ENCODE data around the gene PRDX5. TPM values are rescaled to one million over a fixed set of nuclear protein-coding genes. Genes with fewer than 3 reads are reported as not detected.

Gene PRDX5
- 100 to 1,000 TPM; 175 to 197 (median 195) TPM for polyA plus RNA-seq (ENCODE audit: insufficient read length in 3 of 3)

DNA sequence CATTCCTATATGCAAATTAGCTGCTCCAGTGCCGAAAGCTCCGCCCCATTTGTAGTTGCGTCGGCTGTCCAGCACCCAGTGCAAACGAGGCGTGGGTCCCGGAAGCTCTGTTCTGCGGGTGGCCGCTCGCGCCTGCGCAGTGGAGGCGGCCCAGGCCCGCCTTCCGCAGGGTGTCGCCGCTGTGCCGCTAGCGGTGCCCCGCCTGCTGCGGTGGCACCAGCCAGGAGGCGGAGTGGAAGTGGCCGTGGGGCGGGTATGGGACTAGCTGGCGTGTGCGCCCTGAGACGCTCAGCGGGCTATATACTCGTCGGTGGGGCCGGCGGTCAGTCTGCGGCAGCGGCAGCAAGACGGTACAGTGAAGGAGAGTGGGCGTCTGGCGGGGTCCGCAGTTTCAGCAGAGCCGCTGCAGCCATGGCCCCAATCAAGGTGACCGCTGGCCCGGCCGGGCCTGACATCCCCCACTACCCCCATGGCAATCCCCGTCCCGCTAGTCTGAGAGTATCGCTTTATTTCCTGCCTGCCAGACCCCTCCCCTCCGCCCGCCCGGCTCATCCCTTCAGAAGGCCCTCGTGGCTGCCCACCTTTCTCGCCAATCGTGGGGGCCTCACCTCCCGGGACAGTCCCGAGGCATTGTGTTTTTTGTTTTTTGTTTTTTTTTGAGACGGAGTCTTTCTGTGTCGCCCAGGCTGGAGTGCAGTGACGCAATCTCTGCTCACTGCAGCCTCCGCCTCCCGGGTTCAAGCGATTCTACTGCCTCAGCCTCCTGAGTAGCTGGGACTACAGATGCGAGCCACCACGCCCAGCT is at the start of gene PRDX5:
Gene PRDX5, plus strand, starts transcription at position 161 of the 805 bp plus-strand sequence. Its CDS starts 95 bp downstream, at position 256.
- DNase-seq (ENCODE audit: low read depth in 3 of 3, low spot score in 2 of 3), result peak in 2 of 3 donors; percentile 87 to 91

DNA sequence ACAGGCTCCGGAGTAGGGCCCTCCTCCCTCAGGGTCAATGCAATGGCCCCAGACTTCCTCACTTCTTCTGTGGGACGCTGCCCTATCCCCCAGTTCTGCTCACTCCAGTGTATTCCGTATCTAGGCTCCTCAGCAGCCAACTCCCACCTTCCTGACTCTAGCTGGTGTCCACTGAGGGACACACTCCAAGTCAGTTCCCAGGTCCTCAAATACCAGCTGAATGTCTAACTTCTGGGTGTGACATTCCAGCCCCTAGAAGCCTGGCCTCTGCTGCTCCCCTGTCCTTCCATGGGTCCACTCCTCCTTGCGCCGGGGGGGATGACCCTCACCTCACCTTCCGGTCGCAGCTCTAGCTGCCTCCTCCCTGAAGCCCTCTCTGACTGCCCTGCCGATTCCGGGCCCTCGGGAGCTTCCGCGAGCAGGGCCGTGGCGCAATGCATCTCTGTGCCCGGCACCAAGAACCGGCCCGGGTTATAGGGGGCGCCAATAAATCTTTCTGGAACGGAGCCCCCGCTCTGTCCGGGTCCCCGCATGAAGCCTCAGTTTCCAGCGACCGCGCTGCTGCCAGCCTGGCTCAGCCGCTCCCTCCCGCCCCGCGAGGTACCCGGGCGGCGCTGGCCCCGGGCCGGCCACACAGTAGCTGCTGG is 48.9 kb upstream of the PRDX5 start:
- DNase-seq (ENCODE audit: low read depth in 3 of 3, low spot score in 2 of 3), result no peak

DNA sequence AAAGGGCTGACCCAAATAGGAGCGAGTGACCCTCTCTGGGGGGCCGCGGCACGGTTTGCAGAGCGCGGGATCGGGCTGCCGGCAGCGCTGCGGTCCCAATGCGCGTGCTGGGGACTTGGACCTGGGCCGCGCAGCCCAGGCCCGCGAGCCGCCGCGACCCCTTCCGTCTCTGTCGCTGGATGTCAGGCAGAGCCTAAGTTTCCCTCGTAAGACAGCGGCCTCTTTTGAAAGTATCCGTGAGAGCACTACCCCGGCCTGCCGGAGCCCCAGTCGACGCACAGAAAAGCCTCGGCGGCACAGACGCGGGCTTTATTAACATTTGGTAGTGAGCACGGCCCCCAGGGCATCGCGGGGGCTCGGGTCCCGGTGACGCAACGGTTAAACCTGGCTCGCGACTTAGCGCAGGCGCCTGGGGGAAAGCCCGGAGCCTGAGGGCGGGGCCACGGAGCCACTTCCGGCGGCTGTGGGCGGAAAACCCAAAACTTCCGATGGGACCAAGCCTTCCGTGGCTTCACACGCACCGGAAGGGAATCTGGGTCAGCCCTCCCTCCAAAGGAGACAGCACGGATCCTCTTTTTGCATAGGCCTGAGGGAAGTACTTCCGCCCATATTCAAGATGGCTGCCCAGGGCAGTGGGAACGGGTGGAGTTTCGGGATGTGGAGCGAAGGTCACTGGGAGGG is 48.2 kb upstream of the PRDX5 start:
- DNase-seq (ENCODE audit: low read depth in 3 of 3, low spot score in 2 of 3), result peak; percentile 98

DNA sequence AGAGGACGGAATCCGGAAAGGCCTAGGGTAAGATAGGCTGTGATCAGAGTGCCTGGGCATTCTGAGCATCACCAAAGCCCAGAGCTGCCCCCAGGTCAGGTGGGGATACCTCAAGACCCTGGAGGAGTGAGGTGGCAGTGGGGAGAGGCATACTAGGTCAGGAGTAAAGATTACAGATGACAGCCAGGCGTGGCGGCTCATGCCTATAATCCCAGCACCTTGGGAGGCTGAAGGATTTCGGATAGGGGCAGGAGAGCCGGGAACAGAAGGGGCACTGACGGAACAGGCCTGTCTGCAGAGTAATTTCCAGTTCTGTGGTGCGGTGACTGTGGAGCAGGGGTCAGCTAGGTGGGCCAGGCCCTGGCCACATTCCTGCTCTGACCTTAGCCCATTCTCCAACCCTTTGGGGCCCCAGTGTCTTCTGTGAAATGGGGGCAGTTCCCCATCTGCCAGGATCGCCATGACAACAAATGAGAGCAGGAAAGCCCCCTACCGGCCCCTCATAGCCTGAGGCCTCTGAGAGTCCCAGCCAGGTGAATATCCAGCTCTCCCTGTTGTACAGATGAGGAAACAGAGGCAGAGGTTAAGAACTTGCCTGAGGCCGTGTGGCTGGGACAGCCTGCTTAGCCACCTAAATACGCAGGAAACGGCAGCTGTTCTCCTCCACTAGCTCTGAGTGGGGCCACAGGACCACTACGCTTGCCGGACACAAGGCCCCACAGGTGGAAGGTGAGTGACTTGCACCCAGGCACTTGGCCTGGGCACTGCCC is 42.7 kb upstream of the PRDX5 start:
- no peak for DNase-seq (ENCODE audit: low read depth in 3 of 3, low spot score in 2 of 3)

DNA sequence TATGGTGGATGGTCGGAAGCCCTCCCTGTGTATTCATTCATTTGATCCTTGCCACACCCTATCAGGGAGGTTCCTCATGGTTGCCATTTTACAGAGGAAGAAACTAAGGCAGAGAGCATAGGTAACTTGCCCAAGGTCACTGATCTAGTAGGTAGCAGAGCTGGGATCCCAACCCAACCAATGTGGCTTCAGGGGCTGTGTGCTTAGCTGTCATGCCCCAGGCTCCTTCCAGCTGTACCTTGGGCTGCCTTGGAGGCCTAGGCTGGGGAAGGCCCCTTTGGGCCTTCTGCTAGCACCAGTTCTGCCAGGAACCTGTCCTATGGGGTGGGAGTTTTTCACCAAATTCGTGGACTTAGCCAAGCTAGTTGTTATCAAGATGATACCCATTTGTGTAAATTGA is 42.1 kb upstream of the PRDX5 start:
- DNase-seq (ENCODE audit: low read depth in 3 of 3, low spot score in 2 of 3), result no peak

DNA sequence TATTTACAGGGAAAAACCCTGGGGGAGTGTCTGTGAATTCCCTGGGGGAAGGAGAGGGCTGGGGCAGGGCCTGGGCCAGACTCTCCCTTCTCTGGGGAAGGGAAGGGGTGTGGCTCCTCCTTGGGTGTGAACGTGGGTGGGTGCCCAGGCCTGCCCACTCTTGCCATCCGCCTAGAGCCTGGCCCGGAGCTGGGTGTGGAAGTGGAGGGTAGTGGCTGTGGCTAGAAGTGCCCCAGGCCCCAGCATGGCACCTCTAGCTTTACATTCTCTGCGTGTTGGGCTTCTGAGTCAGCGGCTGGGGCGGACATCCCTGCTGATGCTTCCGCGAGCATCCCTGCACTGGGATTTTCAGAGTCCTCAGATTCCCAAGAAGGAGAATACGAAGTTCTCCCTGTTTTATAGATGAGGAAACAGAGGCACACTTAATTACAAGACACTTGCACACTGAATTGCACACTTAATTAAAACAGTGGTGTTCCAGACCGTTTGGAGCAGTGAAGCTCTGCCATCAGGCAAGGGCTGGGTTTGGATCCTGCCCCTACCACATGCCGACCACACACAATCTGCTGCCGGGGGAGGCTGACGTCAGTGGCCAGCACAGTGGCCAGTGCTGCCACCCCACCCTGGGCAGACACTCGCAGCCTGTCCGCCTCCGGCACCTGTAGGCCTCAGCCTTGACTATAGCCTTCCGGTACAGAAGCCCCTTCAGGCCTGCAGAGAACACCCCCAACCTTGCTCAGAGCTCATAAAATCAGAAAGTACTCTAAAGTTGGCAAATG is 41.1 kb upstream of the PRDX5 start:
- DNase-seq (ENCODE audit: low read depth in 3 of 3, low spot score in 2 of 3), result no peak

DNA sequence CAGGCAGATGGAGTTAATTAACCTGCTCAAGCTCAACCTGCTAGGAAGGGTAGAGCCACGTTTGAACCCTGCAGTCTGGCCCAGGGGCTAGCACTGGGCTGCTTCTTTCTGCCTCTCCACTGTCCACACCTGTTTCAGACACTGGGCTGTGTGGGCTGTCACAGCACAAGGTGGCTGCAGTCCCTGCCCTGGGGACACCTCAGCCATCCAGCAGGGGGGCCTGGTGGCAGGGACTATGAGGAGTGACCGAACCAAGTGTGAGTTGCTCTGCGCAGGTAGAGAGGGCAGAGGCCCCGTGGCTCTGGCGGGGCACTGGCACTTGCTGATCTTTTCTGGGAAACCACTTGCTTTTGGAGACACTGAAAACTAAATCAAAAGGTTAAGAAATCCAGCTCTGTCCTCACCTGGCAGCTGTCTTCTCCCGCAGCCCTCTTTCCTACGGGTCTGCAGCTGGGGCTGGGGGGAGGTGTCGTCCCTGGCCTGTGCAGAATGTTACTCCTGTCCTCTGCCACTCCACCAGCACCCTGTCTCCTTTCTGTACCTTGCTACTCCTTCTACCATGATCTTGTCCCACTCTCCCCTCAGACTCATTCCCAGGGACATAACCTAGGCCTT is 39.2 kb upstream of the PRDX5 start:
- DNase-seq (ENCODE audit: low read depth in 3 of 3, low spot score in 2 of 3), result no peak

DNA sequence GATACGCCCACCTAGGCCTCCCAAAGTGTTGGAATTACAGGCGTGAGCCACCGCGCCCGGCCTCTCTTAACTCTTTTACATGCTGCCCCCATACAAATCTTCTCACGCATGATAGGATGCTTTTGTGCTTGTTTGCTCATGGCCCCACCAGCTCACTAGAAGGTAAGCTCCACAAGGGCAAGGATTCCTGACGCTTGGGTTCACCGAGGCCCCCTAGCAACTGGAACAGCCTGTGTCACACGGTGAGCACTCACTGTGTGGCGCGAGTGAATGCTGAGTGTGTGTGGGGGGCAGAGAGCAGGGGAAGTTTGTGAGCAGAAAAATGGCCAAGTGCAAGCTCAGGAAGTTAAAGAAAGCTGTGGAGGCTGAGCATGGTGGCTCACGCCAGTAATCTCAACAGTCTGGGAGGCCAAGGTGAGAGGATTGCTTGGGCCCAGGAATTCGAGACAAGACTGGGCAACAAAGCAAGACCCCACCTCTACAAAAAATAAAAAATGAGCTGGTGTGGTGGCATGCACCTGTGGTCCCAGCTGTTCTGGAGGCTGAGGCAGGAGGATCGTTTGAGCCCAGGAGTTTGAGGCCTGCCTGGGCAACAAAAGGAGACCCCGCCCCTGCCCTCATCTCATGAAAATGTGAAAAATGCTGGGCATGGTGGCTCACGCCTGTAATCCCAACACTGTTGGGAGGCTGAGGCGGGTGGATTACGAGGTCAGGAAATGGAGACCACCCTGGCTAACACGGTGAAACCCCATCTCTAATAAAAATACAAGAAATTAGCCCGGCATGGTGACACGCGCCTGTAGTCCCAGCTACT is 35.8 kb upstream of the PRDX5 start:
- no peak for DNase-seq (ENCODE audit: low read depth in 3 of 3, low spot score in 2 of 3)

DNA sequence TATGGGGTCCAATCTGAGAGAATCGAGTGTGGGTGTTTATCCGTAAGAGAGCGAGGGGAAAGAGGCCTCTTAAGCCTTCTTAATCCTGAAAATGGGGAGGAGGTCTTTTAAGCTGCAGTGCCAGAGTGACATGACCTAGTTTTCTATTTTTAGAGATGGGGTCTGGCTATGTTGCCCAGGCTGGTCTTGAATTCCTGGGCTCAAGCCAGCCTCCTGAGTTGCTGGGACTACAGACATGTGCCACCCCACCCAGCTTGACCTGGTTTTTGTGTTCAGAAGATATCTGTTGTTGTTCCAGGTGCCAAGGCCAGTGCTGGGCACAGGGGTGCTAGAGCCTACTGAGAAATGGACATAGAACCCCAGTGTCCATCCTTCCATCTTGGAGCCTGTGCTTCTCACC is 34.8 kb upstream of the PRDX5 start:
- no peak for DNase-seq (ENCODE audit: low read depth in 3 of 3, low spot score in 2 of 3)

DNA sequence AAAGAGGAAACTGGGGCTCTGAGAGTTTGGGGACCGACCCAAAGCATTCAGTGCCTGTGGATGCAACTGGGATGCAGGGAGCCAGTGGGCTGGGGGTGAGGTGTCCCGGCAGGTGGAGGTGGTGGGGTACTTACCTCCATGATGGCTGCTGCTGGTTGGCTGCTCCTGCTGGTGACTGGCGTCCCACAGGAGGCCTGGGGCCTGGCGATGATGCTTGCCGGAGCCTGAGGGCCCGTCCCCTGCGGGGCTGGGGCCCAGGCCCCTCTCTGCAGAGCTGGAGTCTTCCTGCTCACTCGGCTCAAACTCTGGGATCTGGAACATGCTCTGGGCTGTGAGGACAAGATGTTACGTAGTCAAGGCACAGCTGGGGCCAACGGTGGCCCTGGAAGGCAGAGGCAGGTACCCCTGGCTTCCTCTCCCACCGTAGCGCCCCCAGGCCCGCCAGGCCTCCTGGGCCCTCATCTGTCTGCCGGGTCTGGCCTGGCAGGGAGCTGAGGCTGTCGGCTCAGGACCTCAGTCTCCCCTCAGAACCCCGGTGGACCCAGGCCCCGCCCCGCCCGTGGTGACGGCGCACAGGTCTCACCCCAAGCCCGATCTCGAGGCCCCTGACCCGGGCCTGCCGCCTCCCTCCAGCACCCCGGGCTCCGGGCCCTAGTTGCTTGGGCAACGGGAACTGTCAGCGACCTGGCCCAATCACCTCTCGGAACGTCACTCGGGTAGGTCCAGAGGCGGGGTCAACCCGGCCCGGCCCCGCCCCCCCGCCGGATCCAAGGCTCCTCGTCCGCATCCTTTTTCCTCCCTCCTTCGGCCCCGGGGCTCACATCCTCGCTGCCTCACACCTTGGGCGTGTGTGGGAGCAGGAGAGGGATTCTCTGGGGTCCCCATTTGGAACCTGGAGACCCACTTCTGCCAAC is 33.6 kb upstream of the PRDX5 start, which contains the start of gene BAD:
Gene BAD, minus strand, starts transcription at position 618 of the 914 bp plus-strand sequence. Its CDS starts 297 bp downstream, at position 321.
- peak in 2 of 3 donors; percentile 80 to 87 for DNase-seq (ENCODE audit: low read depth in 3 of 3, low spot score in 2 of 3)

DNA sequence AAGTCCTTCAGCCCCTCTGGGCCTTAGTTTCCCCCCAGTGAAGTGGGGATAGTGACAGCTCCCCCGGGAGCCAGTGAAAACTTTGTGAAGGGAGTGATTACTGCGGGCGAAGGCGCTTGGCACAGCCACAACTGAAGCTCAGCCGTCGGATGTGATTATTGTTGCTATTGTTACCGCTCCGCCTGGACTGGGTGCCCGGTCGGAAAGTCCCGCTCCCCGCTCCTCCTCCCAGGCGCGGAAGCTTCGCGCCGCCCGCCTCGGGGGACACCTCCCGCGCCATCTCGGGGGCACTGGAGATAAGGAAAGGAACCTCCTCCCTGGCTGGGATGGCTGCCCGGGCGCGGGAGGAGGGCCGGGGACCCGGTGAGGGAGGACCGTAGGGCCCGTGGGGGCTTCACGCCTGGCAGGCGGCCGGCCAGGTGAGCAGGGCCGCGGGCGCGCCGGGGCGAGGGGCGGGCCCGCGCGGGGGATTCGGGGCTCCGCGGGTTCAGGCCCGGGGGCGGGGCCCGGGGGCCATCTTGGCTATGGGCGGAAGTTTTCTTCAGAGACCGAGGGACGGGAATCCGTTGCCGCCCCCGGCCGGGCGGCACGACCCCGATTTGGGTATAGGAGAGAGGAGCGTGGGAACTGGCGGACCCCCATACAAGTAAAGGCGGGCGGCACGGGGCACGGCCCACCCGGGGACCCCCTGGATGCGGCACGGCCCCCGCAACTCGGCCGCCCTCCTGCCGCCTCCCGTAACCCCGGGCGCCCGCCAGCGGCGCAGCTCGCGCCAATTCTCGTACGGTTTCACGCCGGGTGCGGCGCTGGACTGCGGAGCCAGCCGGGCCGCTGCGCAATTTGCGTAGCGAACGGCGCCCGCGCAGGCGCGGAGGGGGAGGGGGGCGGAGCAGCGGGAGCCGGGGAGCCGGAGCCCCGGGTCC is 32.7 kb upstream of the PRDX5 start, which contains the start of gene GPR137:
Gene GPR137, plus strand, starts transcription at position 887 of the 923 bp plus-strand sequence. CDS start 677 bp downstream, outside the sequence.
- DNase-seq (ENCODE audit: low read depth in 3 of 3, low spot score in 2 of 3), result peak in 2 of 3 donors; percentile 71 to 76

DNA sequence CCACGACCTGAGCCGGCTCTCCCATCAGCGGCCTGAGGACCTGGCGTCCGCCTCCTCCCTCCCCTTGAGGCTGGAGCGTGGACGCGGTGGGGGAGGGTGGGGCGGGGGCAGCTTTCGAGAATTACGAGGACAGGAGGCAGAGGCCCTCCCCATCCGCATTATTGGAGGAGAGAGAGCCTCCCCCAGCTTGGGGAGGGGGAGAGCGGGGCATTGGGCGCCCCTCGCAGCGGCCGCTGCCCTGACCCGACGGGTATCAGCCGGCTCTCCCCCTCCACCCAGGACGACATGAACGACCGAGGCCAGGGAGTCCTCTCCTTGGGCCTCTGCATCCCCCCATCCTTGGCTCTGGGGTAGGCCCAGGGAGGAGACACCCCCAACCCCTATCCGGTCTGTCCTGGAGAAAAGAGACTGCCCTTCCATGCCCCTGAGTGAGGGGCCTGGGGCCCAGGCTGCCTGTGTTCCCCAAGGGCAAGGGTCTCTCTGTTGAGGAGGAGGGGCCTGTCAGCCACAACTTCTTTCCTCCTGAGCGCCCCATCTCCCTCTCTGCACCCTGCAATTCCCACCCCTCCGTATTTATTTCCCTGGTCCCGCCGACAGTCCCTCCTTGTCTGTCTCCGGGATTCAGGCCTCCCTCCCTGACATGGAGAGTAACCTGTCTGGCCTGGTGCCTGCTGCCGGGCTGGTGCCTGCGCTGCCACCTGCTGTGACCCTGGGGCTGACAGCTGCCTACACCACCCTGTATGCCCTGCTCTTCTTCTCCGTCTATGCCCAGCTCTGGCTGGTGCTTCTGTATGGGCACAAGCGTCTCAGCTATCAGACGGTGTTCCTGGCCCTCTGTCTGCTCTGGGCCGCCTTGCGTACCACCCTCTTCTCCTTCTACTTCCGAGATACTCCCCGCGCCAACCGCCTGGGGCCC is 31.8 kb upstream of the PRDX5 start:
- DNase-seq (ENCODE audit: low read depth in 3 of 3, low spot score in 2 of 3), result no peak

DNA sequence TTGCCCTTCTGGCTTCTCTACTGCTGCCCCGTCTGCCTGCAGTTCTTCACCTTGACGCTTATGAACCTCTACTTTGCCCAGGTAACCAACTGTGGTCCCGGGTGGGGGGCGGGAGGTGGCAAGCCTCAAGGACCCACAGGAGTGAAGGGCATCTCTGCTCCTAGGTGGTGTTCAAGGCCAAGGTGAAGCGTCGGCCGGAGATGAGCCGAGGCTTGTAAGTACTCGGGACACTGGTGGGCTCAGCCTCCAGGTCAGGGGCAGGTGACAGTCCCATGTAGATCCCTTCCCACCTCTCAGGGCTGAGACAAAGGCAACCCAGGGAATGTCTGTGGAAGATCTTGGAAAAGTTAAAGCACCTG is 31.1 kb upstream of the PRDX5 start:
- no peak for DNase-seq (ENCODE audit: low read depth in 3 of 3, low spot score in 2 of 3)

DNA sequence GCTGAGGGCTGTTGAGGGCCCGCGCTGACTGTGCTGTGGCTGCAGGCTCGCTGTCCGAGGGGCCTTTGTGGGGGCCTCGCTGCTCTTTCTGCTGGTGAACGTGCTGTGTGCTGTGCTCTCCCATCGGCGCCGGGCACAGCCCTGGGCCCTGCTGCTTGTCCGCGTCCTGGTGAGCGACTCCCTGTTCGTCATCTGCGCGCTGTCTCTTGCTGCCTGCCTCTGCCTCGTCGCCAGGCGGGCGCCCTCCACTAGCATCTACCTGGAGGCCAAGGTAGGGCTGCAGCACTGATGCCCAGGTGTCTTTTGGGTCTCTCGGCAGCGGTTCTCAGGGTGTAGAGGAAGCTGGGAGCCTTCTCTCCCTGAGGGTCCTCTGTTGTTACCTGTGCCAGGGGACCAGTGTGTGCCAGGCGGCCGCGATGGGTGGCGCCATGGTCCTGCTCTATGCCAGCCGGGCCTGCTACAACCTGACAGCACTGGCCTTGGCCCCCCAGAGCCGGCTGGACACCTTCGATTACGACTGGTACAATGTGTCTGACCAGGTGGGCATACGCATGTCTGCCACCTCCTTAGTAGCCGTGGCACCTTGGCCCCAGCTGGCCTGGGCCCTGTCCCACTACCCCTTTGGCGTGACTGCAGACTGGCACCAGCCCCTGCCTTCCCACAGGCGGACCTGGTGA is 30.1 kb upstream of the PRDX5 start:
- no peak for DNase-seq (ENCODE audit: low read depth in 3 of 3, low spot score in 2 of 3)

DNA sequence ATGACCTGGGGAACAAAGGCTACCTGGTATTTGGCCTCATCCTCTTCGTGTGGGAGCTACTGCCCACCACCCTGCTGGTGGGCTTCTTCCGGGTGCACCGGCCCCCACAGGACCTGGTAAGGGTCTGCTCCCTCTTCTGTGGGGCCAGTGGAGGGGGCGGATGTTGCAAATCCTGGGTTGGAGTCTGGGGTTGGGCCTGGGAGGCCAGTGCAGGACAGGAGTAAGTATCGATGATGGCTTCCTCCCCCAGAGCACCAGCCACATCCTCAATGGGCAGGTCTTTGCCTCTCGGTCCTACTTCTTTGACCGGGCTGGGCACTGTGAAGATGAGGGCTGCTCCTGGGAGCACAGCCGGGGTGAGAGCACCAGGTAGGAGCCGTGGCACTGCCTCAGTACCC is 29.6 kb upstream of the PRDX5 start:
- no peak for DNase-seq (ENCODE audit: low read depth in 3 of 3, low spot score in 2 of 3)
